OCI-LY3 (cell line): ENCODE measurements around the gene PDE4DIP.
"Not testable (repeated sequence)": the region's sequence is repeated elsewhere in the genome, so short reads cannot be mapped to it uniquely, and the experiment has no call there.

ENCODE experiments used
- CTCF ChIP-seq: fragments of 200-600, 300-600 bp; sonication (generic); IDR thresholded peaks from 2 replicates; pipeline ENCODE4 v1.5.1; 2014; ENCODE audit warnings: antibody characterized with exemption, low read length, low read depth
- EZH2phosphoT487 ChIP-seq: fragments of 200-600 bp; shearing (Covaris generic); IDR thresholded peaks from 2 replicates; pipeline ENCODE4 v1.6.1; 2018; ENCODE audit warnings: antibody characterized with exemption, mixed run types, low read depth

DNA sequence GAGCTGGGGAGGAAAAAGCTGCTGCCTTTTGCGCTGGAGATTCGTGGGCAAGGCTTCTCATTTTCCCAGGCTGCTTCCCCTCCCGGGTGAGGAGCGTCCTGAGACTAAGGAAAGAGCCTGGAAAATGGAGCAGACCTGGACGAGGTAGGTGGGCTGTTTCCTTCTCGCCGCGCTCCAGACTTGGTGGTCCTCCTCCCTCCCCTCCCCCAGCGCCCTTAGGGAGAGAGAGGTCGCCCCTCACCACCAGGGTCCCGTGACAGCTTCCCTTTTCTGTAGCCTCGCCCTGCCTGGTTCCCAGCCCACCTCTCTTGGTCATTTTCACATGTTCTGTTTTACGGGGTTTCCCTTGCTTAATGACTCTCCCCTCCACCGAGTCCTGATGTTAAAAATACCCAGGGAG lies 423 bp downstream of the PDE4DIP start:
- not testable (repeated sequence) for TF ChIP-seq CTCF, EZH2phosphoT487
